HFFc6 (cell line): ENCODE data around the gene PLXNA4. TPM values are rescaled to one million over a fixed set of nuclear protein-coding genes. Genes with fewer than 3 reads are reported as not detected.

Source experiments
- DNase-seq: peaks from one replicate; pipeline ENCODE4 v3.0.0-alpha.2; 2018
- H3K27ac Mint-ChIP-seq: 2 replicates; pipeline ENCODE4 v1.8.0; 2020; ENCODE audit warnings: mild to moderate bottlenecking, mixed read lengths
- H3K27me3 Mint-ChIP-seq: 2 replicates; pipeline ENCODE4 v1.8.0; 2021; ENCODE audit warnings: mild to moderate bottlenecking, moderate library complexity, mixed read lengths; ENCODE audit not compliant: insufficient read depth
- H3K36me3 Mint-ChIP-seq: 2 replicates; pipeline ENCODE4 v1.8.0; 2021; ENCODE audit warnings: low read depth, mixed read lengths
- H3K4me1 Mint-ChIP-seq: 2 replicates; pipeline ENCODE4 v1.8.0; 2020; ENCODE audit warnings: low read depth, mixed read lengths
- H3K4me3 Mint-ChIP-seq: 2 replicates; pipeline ENCODE4 v1.8.0; 2020; ENCODE audit warnings: mild to moderate bottlenecking, moderate library complexity, mixed read lengths
- H3K9me3 Mint-ChIP-seq: 2 replicates; pipeline ENCODE4 v1.8.0; 2020; ENCODE audit warnings: mild to moderate bottlenecking, mixed read lengths
- total RNA-seq, 6 experiments: library from RNA; stranded (reverse); fragmentation: NEBNext Ultra II Directional; extraction: Animal tissue kit (Norgen Biotek cat#: 25700); gene quantifications; 2 replicates in 1 of 6; 3 replicates in 5 of 6; pipeline ENCODE4 v1.2.3, GENCODE V29; 2021
- TF ChIP-seq, protein P1 (sequence below): fragments of 200-600 bp; sonication (generic); IDR thresholded peaks from 2 replicates; pipeline ENCODE4 v1.5.0; 2021; ENCODE audit warnings: antibody characterized with exemption, mild to moderate bottlenecking

Gene PLXNA4
- total RNA-seq, 6 experiments from 2014 or later = 0.02 to 0.14 (median 0.05) TPM; not detected in 2

DNA sequence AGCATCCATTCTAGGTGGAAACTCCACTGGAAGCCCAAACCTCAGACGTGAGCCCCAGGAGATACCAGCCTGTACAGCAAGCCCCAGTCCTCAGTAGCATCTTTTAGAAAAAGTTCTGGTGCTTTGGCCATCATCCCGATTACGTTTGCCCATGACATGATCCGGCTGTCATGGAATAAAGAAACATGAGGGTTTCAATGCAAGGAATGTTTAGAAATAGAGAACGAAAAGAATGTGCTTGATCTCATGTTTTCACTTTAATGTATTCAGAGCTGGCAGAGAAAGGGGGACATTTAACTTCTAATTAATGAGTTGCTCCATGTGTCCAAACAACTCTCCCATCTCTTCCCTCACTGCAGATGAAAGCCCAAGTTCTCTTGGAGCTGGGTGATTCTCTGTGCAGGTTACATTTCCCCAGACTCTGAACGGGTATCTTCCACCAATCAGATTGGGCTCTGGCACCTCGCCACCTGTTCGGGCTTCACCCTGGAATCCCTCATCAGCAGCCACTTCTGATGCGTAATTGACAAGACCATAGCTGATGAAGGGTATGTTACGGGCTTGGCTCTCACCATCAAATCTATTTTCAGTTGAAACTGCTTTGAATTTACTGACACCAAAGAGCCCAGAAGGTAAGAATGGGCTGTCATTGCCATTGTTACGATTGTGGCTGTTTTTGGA lies 165.3 kb downstream of the PLXNA4 start:
- H3K27me3 Mint-ChIP-seq = peaks cover 32% of the 10 kb centered on the region
- no peaks in the 10 kb centered on the region for H3K36me3 Mint-ChIP-seq
- no peaks in the 10 kb centered on the region for H3K9me3 Mint-ChIP-seq
- DNase-seq = no peak
- no peak overlapping the region for H3K27ac Mint-ChIP-seq
- no peaks in the 10 kb centered on the region for H3K4me1 Mint-ChIP-seq
- no peak overlapping the region for H3K4me3 Mint-ChIP-seq
- TF ChIP-seq, protein P1, sequence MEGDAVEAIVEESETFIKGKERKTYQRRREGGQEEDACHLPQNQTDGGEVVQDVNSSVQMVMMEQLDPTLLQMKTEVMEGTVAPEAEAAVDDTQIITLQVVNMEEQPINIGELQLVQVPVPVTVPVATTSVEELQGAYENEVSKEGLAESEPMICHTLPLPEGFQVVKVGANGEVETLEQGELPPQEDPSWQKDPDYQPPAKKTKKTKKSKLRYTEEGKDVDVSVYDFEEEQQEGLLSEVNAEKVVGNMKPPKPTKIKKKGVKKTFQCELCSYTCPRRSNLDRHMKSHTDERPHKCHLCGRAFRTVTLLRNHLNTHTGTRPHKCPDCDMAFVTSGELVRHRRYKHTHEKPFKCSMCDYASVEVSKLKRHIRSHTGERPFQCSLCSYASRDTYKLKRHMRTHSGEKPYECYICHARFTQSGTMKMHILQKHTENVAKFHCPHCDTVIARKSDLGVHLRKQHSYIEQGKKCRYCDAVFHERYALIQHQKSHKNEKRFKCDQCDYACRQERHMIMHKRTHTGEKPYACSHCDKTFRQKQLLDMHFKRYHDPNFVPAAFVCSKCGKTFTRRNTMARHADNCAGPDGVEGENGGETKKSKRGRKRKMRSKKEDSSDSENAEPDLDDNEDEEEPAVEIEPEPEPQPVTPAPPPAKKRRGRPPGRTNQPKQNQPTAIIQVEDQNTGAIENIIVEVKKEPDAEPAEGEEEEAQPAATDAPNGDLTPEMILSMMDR = no peak

DNA sequence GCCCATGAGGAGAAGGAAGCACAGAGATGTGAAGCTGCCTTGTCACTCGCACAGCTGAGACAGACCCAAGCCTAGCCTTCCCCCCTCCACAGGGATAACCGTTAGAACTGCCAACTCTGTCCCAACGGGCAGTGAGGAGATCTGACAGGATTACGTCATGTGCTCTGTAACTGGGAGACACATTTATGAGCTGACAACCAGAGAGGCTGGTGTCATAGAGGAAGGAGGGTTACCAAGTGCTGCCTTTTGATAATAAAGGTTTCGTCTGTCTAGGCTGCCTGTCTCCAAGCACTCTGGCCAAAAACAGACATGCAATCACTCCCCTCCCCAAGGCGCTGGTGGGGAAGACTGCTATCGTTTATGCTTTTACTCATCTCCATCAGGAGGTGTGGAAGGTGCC lies 165.9 kb downstream of the PLXNA4 start:
- Mint-ChIP-seq H3K36me3 (no peaks in the 10 kb centered on the region), H3K27me3 (peaks cover 33% of the 10 kb centered on the region), H3K4me3 (no peak overlapping the region), H3K9me3 (no peaks in the 10 kb centered on the region), H3K27ac (no peak overlapping the region), H3K4me1 (no peaks in the 10 kb centered on the region)
- TF ChIP-seq, protein P1 = no peak
- no peak for DNase-seq

DNA sequence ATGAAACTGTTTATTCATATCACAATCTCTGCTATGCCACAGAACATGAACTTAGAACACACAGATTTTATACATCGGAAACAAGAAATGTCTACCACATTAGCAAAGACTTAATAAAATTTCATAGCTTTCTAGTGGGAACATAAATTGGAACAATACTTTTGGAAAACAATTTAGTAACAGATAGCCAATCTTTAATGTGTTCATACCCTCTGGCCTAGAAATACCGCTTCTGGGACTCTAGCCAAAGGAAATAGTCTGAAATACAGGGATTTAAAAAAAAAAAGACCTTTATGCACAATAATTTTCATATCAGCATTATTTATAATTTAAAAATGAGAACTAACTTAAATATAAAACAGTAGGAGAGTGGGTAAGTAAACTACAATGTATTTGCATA lies 168.5 kb downstream of the PLXNA4 start:
- no peaks in the 10 kb centered on the region for H3K9me3 Mint-ChIP-seq
- H3K36me3 Mint-ChIP-seq = no peaks in the 10 kb centered on the region
- no peaks in the 10 kb centered on the region for H3K4me1 Mint-ChIP-seq
- no peak for DNase-seq
- TF ChIP-seq, protein P1 = no peak
- no peak overlapping the region for H3K27ac Mint-ChIP-seq
- H3K27me3 Mint-ChIP-seq = peaks cover 30% of the 10 kb centered on the region
- H3K4me3 Mint-ChIP-seq = no peak overlapping the region

DNA sequence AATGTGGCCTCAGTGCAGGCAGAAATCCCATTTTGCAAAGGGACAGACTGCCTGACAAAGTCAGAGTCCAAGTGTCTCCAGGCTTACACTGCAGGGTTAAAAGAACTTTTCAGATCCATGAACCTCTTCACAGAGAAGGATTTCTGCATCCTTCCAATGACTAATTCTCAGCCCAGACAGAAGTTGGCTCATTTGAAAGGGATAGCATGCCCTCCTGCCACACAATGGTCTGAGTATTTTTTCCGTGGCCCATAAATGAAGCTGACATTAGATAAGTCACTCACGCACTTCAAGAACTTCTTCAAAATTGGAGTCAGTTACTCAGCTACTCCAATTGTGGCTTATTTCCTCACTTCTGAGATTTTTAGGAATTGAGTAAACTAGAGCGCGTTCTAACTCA lies 170.2 kb downstream of the PLXNA4 start:
- no peaks in the 10 kb centered on the region for H3K4me1 Mint-ChIP-seq
- DNase-seq = no peak

DNA sequence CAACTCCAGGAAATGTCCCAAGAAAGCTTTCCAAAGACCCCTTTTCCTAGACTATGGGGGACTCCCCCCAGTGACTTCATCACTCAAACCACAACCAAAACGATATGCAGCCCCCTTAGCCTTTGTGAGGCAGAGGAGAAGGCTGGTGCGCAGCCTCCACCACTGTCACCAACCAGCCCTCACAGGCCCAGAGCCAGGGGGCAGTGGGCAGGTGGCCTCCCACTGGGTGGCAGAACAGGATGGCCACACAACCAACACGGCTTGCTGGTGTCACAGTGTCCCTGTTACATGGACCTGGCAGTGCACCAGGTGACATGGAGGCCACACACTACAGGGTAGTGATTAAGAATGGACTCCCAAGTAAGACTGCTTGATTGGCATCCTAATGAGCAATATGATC lies 172.0 kb downstream of the PLXNA4 start:
- Mint-ChIP-seq H3K27ac (no peak overlapping the region), H3K36me3 (0 out of 2 replicates have a peak, but pooled peaks cover 4% of the 10 kb centered on the region), H3K27me3 (peaks cover 29% of the 10 kb centered on the region), H3K9me3 (peaks cover 5% of the 10 kb centered on the region; the same call in 1 of the 2 replicates), H3K4me1 (peaks cover 4% of the 10 kb centered on the region; the same call in 1 of the 2 replicates), H3K4me3 (no peak overlapping the region)
- TF ChIP-seq, protein P1 = no peak
- DNase-seq = no peak

More for the DNA sequence above, 170.2 kb downstream of the PLXNA4 start:
- no peak overlapping the region for H3K4me3 Mint-ChIP-seq
- H3K27ac Mint-ChIP-seq = no peak overlapping the region
- 0 out of 2 replicates have a peak, but pooled peaks cover 4% of the 10 kb centered on the region for H3K36me3 Mint-ChIP-seq
- TF ChIP-seq, protein P1 = no peak
- H3K9me3 Mint-ChIP-seq = peaks cover 5% of the 10 kb centered on the region; the same call in 1 of the 2 replicates
- peaks cover 29% of the 10 kb centered on the region for H3K27me3 Mint-ChIP-seq
